ENCODE data around the gene RGR.

DNA sequence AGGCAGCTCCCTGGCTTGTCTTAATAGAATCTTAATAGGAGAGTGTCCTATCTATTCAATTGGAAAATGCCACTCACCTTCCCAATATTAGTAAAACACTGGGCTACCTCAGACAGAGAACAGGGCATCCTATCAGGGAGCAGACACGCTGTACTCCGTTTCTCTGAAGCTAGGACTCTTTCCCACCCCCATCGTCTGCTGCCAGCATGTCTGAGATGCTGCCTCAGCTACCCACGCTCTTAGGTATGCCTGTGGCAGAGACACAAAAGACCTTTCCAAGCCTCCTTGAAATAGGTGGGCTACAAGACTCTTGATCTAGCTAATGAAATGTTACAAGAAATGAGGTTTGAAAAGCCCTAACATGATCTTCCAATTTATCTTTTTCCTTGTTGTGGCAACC is 17.0 kb upstream of the RGR start:
- TF ChIP-seq, protein P1, sequence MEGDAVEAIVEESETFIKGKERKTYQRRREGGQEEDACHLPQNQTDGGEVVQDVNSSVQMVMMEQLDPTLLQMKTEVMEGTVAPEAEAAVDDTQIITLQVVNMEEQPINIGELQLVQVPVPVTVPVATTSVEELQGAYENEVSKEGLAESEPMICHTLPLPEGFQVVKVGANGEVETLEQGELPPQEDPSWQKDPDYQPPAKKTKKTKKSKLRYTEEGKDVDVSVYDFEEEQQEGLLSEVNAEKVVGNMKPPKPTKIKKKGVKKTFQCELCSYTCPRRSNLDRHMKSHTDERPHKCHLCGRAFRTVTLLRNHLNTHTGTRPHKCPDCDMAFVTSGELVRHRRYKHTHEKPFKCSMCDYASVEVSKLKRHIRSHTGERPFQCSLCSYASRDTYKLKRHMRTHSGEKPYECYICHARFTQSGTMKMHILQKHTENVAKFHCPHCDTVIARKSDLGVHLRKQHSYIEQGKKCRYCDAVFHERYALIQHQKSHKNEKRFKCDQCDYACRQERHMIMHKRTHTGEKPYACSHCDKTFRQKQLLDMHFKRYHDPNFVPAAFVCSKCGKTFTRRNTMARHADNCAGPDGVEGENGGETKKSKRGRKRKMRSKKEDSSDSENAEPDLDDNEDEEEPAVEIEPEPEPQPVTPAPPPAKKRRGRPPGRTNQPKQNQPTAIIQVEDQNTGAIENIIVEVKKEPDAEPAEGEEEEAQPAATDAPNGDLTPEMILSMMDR (IDR thresholded peaks at IDR 0.05), result no peak
- no peak for TF ChIP-seq POLR2A (IDR thresholded peaks at IDR 0.05)

Measured in heart left ventricle (tissue), 13 donors.